ENCODE data around the gene HERC3.
A peak's percentile ranks its signal among the peaks of the same experiment; 100 is the strongest.

The HERC3 gene

DNA sequence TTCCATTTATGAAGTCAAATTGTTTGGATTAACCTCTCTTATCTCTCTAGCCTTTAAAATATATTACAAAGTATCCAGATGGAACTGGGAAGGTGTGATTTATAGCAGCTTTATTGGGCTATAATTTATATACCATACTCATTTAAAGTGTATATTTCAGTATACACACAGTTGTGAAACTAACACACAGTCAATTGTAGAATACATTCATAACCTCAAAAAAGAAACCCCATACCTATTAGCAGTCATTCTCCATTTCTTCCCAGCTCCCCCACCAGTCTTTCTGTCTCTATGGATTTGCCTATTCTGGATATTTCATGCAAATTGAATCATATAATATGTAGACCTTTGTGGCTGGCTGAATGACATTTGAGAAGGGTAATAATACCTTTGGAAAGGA, 112.9 kb downstream of the HERC3 start:
- Histone ChIP-seq H3K4me3 (ENCODE audit: low read depth in 1 of 2, low read length in 2 of 2) (no peak overlapping the region), H3K27me3 (ENCODE audit: control insufficient read depth in 1 of 2, insufficient read depth in 2 of 2, low read length in 2 of 2) (no peaks in the 10 kb centered on the region), H3K36me3 (ENCODE audit: insufficient read depth, low read length) (peaks cover 6% of the 10 kb centered on the region), H3K4me1 (ENCODE audit: insufficient read depth, low read length) (peaks cover 18% of the 10 kb centered on the region), H3K27ac (ENCODE audit: low read depth, low read length) (no peak overlapping the region), H3K9ac (ENCODE audit: low read length) (no peak overlapping the region), H3K9me3 (ENCODE audit: low read length) (no peaks in the 10 kb centered on the region)

DNA sequence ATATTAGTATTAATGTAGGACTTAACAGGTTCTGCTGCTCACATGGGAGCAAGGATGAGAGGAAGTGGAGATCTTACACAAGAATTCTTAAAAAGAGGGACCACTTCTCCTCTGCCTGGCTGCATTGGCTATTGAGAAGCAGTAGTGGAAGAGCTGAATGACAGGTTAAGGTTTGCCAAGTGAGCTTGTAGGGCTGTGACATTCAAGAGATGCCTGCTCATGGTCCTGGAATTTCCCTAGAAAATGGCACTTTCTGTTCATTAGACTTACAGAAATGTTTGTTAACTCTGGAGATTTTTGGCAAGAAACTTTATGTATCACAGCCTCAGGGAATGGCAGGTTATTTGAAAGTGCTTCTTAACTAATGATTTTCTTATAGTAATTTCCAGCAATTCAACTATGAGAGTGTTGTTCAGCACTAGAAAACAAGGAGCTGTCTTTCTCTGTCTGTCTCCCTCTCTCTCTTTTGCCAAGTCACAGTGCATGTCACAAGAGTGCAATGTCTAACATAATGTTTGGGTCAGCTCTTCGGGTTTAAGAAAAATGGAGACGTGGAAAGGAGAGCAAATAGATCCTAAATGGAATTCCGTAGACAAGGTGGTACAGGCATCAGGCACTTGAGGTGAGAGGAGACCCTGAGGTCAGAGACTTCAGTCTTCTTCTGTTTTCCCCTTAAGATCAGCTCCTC, 113.7 kb downstream of the HERC3 start:
- H3K9ac ChIP-seq (ENCODE audit: low read length): no peak overlapping the region
- H3K4me3 ChIP-seq (ENCODE audit: low read depth in 1 of 2, low read length in 2 of 2): no peak overlapping the region
- H3K9me3 ChIP-seq (ENCODE audit: low read length): no peaks in the 10 kb centered on the region
- H3K36me3 ChIP-seq (ENCODE audit: insufficient read depth, low read length): peaks cover 13% of the 10 kb centered on the region
- no peak overlapping the region for H3K27ac ChIP-seq (ENCODE audit: low read depth, low read length)
- H3K27me3 ChIP-seq (ENCODE audit: control insufficient read depth in 1 of 2, insufficient read depth in 2 of 2, low read length in 2 of 2): no peaks in the 10 kb centered on the region
- H3K4me1 ChIP-seq (ENCODE audit: insufficient read depth, low read length): peaks cover 18% of the 10 kb centered on the region

DNA sequence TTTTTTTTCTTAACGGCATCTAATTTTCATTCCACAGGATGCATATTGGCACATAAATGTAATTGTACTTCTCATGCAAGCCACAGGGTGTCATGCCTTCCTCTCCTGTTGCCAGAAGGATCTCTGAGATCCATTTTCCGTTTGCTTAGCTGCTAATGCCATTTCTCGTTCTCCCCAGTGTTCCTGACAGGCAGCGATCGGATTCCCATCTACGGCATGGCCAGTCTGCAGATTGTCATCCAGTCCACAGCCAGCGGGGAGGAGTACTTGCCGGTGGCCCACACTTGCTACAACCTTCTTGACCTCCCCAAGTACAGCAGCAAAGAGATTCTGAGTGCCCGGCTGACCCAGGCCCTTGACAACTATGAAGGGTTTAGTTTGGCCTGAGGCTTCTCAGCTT, 114.3 kb downstream of the HERC3 start:
- H3K4me1 ChIP-seq (ENCODE audit: insufficient read depth, low read length): peaks cover 18% of the 10 kb centered on the region
- H3K27ac ChIP-seq (ENCODE audit: low read depth, low read length): peak overlapping the region; percentile 19
- H3K4me3 ChIP-seq (ENCODE audit: low read depth in 1 of 2, low read length in 2 of 2): peak overlapping the region in 1 of 2 donors; percentile 23
- H3K9me3 ChIP-seq (ENCODE audit: low read length): no peaks in the 10 kb centered on the region
- peaks cover 15% of the 10 kb centered on the region for H3K36me3 ChIP-seq (ENCODE audit: insufficient read depth, low read length)
- peak overlapping the region; percentile 37 for H3K9ac ChIP-seq (ENCODE audit: low read length)
- no peaks in the 10 kb centered on the region for H3K27me3 ChIP-seq (ENCODE audit: control insufficient read depth in 1 of 2, insufficient read depth in 2 of 2, low read length in 2 of 2)

GRCh38 chr4:88709989-88710388, 117.7 kb downstream of the HERC3 start:
- Histone ChIP-seq H3K36me3 (ENCODE audit: insufficient read depth, low read length) (peaks cover 14% of the 10 kb centered on the region), H3K27ac (ENCODE audit: low read depth, low read length) (no peak overlapping the region), H3K27me3 (ENCODE audit: control insufficient read depth in 1 of 2, insufficient read depth in 2 of 2, low read length in 2 of 2) (no peaks in the 10 kb centered on the region), H3K4me1 (ENCODE audit: insufficient read depth, low read length) (peaks cover 18% of the 10 kb centered on the region), H3K9ac (ENCODE audit: low read length) (no peak overlapping the region), H3K4me3 (ENCODE audit: low read depth in 1 of 2, low read length in 2 of 2) (no peak overlapping the region), H3K9me3 (ENCODE audit: low read length) (no peaks in the 10 kb centered on the region)

DNA sequence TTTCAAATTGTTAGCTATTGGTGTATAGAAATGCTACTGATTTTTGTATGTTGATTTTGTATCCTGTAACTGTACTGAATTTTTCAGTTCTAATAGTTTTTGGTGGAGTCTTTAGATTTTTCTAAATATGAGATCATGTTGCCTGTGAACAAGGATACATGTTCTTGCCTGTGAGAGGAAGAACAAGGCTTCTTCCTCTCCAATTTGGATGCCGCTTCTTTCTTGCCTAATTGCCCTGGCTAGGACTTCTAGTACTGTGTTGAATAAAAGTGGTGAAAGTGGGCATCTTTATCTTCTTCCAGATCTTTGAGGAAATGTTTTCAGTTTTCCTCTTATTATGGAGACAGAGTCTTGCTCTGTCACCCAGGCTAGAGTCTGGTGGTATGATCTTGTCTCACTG, 121.5 kb downstream of the HERC3 start:
- H3K27ac ChIP-seq (ENCODE audit: low read depth, low read length): no peak overlapping the region
- H3K9ac ChIP-seq (ENCODE audit: low read length): no peak overlapping the region
- H3K4me3 ChIP-seq (ENCODE audit: low read depth in 1 of 2, low read length in 2 of 2): no peak overlapping the region
- no peaks in the 10 kb centered on the region for H3K9me3 ChIP-seq (ENCODE audit: low read length)
- peaks cover 14% of the 10 kb centered on the region for H3K36me3 ChIP-seq (ENCODE audit: insufficient read depth, low read length)
- no peaks in the 10 kb centered on the region for H3K4me1 ChIP-seq (ENCODE audit: insufficient read depth, low read length)
- H3K27me3 ChIP-seq (ENCODE audit: control insufficient read depth in 1 of 2, insufficient read depth in 2 of 2, low read length in 2 of 2): no peaks in the 10 kb centered on the region

DNA sequence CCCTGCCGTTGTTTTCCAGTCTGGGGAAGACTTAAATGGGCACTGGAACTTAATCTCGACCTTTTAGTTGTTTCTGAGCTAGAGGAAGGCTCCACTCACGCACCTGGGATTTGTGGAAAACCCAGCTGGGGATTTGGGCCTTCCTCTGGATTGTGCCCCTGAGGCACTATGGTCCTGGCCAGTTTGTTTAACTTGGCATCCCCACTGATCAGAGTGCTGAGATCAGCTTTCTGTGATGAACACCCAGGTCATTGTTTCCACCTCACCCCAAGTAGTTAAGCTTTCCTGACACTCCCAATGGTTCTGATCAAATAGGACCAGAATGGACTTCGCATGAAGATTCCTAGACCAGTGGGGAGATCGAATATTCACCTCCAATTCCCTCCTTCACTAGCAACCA, 125.8 kb downstream of the HERC3 start:
- H3K4me1 ChIP-seq (ENCODE audit: insufficient read depth, low read length): peaks cover 11% of the 10 kb centered on the region
- no peaks in the 10 kb centered on the region for H3K27me3 ChIP-seq (ENCODE audit: control insufficient read depth in 1 of 2, insufficient read depth in 2 of 2, low read length in 2 of 2)
- no peak overlapping the region for H3K4me3 ChIP-seq (ENCODE audit: low read depth in 1 of 2, low read length in 2 of 2)
- peaks cover 3% of the 10 kb centered on the region for H3K36me3 ChIP-seq (ENCODE audit: insufficient read depth, low read length)
- H3K27ac ChIP-seq (ENCODE audit: low read depth, low read length): no peak overlapping the region
- no peak overlapping the region for H3K9ac ChIP-seq (ENCODE audit: low read length)
- H3K9me3 ChIP-seq (ENCODE audit: low read length): no peaks in the 10 kb centered on the region

DNA sequence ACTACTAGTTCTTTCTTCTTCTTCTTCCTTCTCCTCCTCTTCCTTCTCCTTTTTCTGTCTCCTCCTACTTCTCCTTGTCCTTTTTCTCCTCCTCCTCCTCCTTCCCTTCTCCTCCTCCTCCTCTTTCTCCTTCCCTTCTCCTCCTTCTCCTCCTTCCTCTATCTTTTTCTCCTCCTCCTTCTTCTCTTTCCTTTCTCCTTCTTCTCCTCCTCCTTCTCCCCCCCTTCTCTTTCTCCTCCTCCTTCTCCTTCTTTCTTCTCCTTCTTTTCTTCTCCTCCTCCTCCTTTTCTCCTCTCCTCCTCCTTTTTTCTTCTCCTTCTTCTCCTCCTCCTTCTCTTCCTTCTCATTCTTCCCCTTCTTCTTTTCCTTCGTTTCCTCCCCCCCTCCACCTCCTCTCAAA, 127.1 kb downstream of the HERC3 start:
- H3K27ac ChIP-seq (ENCODE audit: low read depth, low read length): no peak overlapping the region
- no peak overlapping the region for H3K4me3 ChIP-seq (ENCODE audit: low read depth in 1 of 2, low read length in 2 of 2)

GRCh38 chr4:88720451-88721428, 128.5 kb downstream of the HERC3 start:
- Histone ChIP-seq H3K27ac (ENCODE audit: low read depth, low read length) (no peak overlapping the region), H3K36me3 (ENCODE audit: insufficient read depth, low read length) (peaks cover 11% of the 10 kb centered on the region), H3K4me3 (ENCODE audit: low read depth in 1 of 2, low read length in 2 of 2) (no peak overlapping the region), H3K9ac (ENCODE audit: low read length) (no peak overlapping the region), H3K4me1 (ENCODE audit: insufficient read depth, low read length) (peaks cover 11% of the 10 kb centered on the region), H3K9me3 (ENCODE audit: low read length) (no peaks in the 10 kb centered on the region), H3K27me3 (ENCODE audit: control insufficient read depth in 1 of 2, insufficient read depth in 2 of 2, low read length in 2 of 2) (no peaks in the 10 kb centered on the region)

More for the DNA sequence above, 127.1 kb downstream of the HERC3 start:
- Histone ChIP-seq H3K4me1 (ENCODE audit: insufficient read depth, low read length) (peaks cover 11% of the 10 kb centered on the region), H3K9me3 (ENCODE audit: low read length) (no peaks in the 10 kb centered on the region), H3K27me3 (ENCODE audit: control insufficient read depth in 1 of 2, insufficient read depth in 2 of 2, low read length in 2 of 2) (no peaks in the 10 kb centered on the region), H3K9ac (ENCODE audit: low read length) (no peak overlapping the region), H3K36me3 (ENCODE audit: insufficient read depth, low read length) (peaks cover 11% of the 10 kb centered on the region)

DNA sequence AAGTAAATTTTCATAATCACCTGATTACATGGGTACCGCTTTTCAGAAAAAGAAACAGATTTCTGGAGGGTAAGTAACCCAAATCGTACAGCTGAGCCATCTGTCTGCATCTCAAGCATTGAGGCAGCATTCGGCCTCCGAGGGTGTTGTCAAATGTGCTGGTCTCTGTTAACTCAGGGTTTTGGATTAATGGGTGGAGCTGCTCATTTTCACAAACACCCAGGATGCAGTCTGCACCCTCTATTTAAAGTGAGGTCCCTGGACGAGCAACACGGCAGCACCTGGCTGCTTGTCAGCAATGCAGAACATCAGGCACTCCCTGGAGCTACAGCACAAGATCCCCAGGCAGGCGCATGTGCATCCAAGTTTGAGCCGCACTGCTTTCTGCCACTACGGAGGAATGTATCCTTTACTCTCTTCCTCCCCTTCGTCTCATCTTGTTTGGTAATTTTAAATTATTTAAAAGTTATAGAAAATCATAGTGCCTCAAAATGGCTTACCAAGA, 130.0 kb downstream of the HERC3 start:
- H3K4me1 ChIP-seq (ENCODE audit: insufficient read depth, low read length): peaks cover 11% of the 10 kb centered on the region
- no peak overlapping the region for H3K4me3 ChIP-seq (ENCODE audit: low read depth in 1 of 2, low read length in 2 of 2)
- no peak overlapping the region for H3K27ac ChIP-seq (ENCODE audit: low read depth, low read length)
- H3K36me3 ChIP-seq (ENCODE audit: insufficient read depth, low read length): peaks cover 21% of the 10 kb centered on the region
- no peak overlapping the region for H3K9ac ChIP-seq (ENCODE audit: low read length)
- no peaks in the 10 kb centered on the region for H3K9me3 ChIP-seq (ENCODE audit: low read length)
- H3K27me3 ChIP-seq (ENCODE audit: control insufficient read depth in 1 of 2, insufficient read depth in 2 of 2, low read length in 2 of 2): no peaks in the 10 kb centered on the region

GRCh38 chr4:88722828-88723227, 130.5 kb downstream of the HERC3 start:
- peaks cover 11% of the 10 kb centered on the region for H3K4me1 ChIP-seq (ENCODE audit: insufficient read depth, low read length)
- no peak overlapping the region for H3K27ac ChIP-seq (ENCODE audit: low read depth, low read length)
- no peaks in the 10 kb centered on the region for H3K9me3 ChIP-seq (ENCODE audit: low read length)
- H3K36me3 ChIP-seq (ENCODE audit: insufficient read depth, low read length): peaks cover 26% of the 10 kb centered on the region
- H3K4me3 ChIP-seq (ENCODE audit: low read depth in 1 of 2, low read length in 2 of 2): no peak overlapping the region
- H3K27me3 ChIP-seq (ENCODE audit: control insufficient read depth in 1 of 2, insufficient read depth in 2 of 2, low read length in 2 of 2): no peaks in the 10 kb centered on the region
- H3K9ac ChIP-seq (ENCODE audit: low read length): no peak overlapping the region

GRCh38 chr4:88724406-88724805, 132.1 kb downstream of the HERC3 start:
- Histone ChIP-seq H3K4me1 (ENCODE audit: insufficient read depth, low read length) (peaks cover 11% of the 10 kb centered on the region), H3K36me3 (ENCODE audit: insufficient read depth, low read length) (peaks cover 34% of the 10 kb centered on the region), H3K9ac (ENCODE audit: low read length) (no peak overlapping the region), H3K9me3 (ENCODE audit: low read length) (no peaks in the 10 kb centered on the region), H3K27me3 (ENCODE audit: control insufficient read depth in 1 of 2, insufficient read depth in 2 of 2, low read length in 2 of 2) (no peaks in the 10 kb centered on the region), H3K4me3 (ENCODE audit: low read depth in 1 of 2, low read length in 2 of 2) (no peak overlapping the region), H3K27ac (ENCODE audit: low read depth, low read length) (no peak overlapping the region)

Data from muscle layer of colon (tissue), 2 donors.